Nephron progenitor cell (in vitro differentiated cells): ENCODE data around the gene ANKS1B.
"Not testable (repeated sequence)": the region's sequence is repeated elsewhere in the genome, so short reads cannot be mapped to it uniquely, and the experiment has no call there.

ENCODE experiments used
- DNase-seq: peaks from one replicate; pipeline ENCODE4 v3.0.0; 2021
- H3K27ac Mint-ChIP-seq: 2 replicates; pipeline ENCODE4 v1.8.0; 2021; ENCODE audit warnings: mild to moderate bottlenecking, moderate library complexity, mixed read lengths
- H3K27me3 Mint-ChIP-seq: 2 replicates; pipeline ENCODE4 v1.8.0; 2021; ENCODE audit warnings: mild to moderate bottlenecking, low read depth, mixed read lengths; ENCODE audit not compliant: poor library complexity
- H3K36me3 Mint-ChIP-seq: 2 replicates; pipeline ENCODE4 v1.8.0; 2021; ENCODE audit warnings: low read depth, mixed read lengths
- H3K4me1 Mint-ChIP-seq: 2 replicates; pipeline ENCODE4 v1.8.0; 2021; ENCODE audit warnings: mixed read lengths
- H3K4me3 Mint-ChIP-seq: 2 replicates; pipeline ENCODE4 v1.8.0; 2021; ENCODE audit warnings: mild to moderate bottlenecking, moderate library complexity, mixed read lengths
- H3K9me3 Mint-ChIP-seq: 2 replicates; pipeline ENCODE4 v1.8.0; 2021; ENCODE audit warnings: mild to moderate bottlenecking, moderate library complexity, mixed read lengths
- TF ChIP-seq, protein P1 (sequence below): fragments of 200-600 bp; sonication (generic); IDR thresholded peaks from 2 replicates; pipeline ENCODE4 v1.5.0; 2021; ENCODE audit warnings: antibody characterized with exemption

The ANKS1B gene

DNA sequence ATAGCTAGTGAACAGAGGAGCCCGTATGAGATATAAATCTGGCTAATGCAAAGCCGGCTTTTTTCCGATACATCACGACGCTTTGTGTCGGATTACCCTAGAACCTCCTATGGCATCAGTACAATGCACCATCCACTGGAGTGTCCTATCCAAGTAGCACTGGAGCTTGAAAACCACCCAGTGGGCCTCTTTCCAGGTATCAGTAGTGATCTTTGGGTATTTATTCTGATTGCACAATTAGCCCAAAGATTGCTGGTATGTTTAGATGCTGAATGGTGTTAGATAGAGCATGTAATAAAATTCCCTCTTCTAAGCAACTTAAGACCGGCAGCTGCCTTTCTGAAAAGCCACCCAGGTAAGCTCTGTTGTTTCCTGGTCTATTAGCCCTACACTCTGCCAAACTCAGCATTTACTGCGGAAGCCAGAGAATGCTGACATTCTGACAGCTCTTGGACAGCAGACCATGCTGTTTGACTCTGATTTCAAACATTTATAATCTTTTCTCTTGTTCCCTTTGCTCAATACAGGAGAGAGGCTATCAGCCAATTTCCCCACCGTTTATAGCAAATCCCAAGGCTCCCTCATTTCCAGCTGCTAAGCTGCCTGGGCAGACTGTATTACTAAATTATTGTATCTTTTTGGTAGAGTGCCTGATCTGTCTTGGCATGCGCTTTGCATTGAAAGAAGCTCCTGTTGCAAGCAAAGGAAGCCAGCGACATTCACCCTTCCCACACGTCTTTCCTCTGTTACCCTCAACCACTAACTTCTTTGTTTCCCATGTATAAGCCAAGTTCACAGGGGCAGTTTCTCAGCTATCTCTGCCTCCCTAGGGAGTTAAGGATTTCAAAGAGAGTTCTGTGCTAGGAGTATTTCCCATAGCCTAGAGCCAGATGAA is 725.4 kb downstream of the ANKS1B start:
- TF ChIP-seq, protein P1, sequence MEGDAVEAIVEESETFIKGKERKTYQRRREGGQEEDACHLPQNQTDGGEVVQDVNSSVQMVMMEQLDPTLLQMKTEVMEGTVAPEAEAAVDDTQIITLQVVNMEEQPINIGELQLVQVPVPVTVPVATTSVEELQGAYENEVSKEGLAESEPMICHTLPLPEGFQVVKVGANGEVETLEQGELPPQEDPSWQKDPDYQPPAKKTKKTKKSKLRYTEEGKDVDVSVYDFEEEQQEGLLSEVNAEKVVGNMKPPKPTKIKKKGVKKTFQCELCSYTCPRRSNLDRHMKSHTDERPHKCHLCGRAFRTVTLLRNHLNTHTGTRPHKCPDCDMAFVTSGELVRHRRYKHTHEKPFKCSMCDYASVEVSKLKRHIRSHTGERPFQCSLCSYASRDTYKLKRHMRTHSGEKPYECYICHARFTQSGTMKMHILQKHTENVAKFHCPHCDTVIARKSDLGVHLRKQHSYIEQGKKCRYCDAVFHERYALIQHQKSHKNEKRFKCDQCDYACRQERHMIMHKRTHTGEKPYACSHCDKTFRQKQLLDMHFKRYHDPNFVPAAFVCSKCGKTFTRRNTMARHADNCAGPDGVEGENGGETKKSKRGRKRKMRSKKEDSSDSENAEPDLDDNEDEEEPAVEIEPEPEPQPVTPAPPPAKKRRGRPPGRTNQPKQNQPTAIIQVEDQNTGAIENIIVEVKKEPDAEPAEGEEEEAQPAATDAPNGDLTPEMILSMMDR: no peak
- H3K4me3 Mint-ChIP-seq: no peak overlapping the region
- peak overlapping the region; percentile 58 for H3K27ac Mint-ChIP-seq
- peaks cover 19% of the 10 kb centered on the region for H3K4me1 Mint-ChIP-seq
- H3K9me3 Mint-ChIP-seq: no peaks in the 10 kb centered on the region
- H3K27me3 Mint-ChIP-seq: peaks cover 5% of the 10 kb centered on the region
- H3K36me3 Mint-ChIP-seq: no peaks in the 10 kb centered on the region
- DNase-seq: no peak

DNA sequence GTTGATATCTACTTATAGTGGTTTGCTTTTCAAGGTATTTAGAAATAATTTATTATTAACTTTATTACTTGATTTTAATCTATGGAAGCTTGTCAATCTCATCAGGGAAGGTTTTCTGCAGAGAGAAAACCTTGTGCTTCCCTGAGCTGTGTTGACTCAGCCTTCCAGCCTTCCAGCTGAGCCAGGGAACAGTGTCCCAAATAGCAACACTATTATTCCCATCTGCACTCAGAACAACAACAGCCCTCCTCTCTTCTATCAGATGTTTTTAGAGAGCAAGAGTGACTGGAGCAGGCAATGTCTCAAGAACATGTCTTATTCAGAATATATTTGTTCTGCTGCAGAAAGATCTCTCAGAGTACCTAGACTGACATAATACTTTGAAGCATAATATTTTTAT is 727.1 kb downstream of the ANKS1B start:
- no peak overlapping the region for H3K4me3 Mint-ChIP-seq

GRCh38 chr12:99253068-99253467 is 731.7 kb downstream of the ANKS1B start:
- no peaks in the 10 kb centered on the region for H3K27me3 Mint-ChIP-seq
- DNase-seq: no peak
- TF ChIP-seq, protein P1: no peak
- H3K36me3 Mint-ChIP-seq: no peaks in the 10 kb centered on the region
- H3K4me1 Mint-ChIP-seq: no peaks in the 10 kb centered on the region
- H3K4me3 Mint-ChIP-seq: no peak overlapping the region
- H3K27ac Mint-ChIP-seq: no peak overlapping the region
- no peaks in the 10 kb centered on the region for H3K9me3 Mint-ChIP-seq

More for the DNA sequence above, 727.1 kb downstream of the ANKS1B start:
- DNase-seq: no peak
- Mint-ChIP-seq H3K27ac (no peak overlapping the region), H3K4me1 (peaks cover 19% of the 10 kb centered on the region), H3K27me3 (peaks cover 5% of the 10 kb centered on the region), H3K36me3 (no peaks in the 10 kb centered on the region), H3K9me3 (no peaks in the 10 kb centered on the region)
- TF ChIP-seq, protein P1: no peak

- H3K4me3 Mint-ChIP-seq: no peak overlapping the region
- no peaks in the 10 kb centered on the region for H3K4me1 Mint-ChIP-seq
- H3K9me3 Mint-ChIP-seq: no peaks in the 10 kb centered on the region
- no peaks in the 10 kb centered on the region for H3K27me3 Mint-ChIP-seq
- H3K36me3 Mint-ChIP-seq: no peaks in the 10 kb centered on the region
- TF ChIP-seq, protein P1: no peak
- DNase-seq: no peak
- no peak overlapping the region for H3K27ac Mint-ChIP-seq
Observed at GRCh38 chr12:99250091-99250490, 734.6 kb downstream of the ANKS1B start.

DNA sequence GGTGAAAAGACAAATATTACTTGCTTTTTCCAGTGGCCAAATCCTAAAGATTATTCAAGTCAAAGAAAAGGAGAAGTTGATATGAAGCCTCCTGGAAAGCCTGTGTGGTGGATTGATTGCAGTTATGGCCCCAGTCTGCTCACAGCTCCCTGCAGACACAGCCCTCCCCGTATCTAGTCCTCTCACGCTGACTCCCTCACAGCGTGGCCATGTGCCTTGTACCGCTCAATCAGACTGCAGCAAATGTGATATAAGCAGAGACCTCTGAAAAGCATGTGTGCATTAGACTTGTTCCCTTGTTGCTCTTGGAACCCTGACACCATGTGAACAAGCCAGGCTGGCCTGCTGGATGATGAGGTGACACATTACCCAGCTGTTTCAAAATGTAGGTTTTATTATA is 735.2 kb downstream of the ANKS1B start:
- Mint-ChIP-seq H3K27me3 (peaks cover 3% of the 10 kb centered on the region), H3K27ac (peak overlapping the region; percentile 47), H3K4me3 (no peak overlapping the region), H3K4me1 (no peaks in the 10 kb centered on the region), H3K9me3 (no peaks in the 10 kb centered on the region), H3K36me3 (no peaks in the 10 kb centered on the region)
- DNase-seq: no peak
- TF ChIP-seq, protein P1: no peak

DNA sequence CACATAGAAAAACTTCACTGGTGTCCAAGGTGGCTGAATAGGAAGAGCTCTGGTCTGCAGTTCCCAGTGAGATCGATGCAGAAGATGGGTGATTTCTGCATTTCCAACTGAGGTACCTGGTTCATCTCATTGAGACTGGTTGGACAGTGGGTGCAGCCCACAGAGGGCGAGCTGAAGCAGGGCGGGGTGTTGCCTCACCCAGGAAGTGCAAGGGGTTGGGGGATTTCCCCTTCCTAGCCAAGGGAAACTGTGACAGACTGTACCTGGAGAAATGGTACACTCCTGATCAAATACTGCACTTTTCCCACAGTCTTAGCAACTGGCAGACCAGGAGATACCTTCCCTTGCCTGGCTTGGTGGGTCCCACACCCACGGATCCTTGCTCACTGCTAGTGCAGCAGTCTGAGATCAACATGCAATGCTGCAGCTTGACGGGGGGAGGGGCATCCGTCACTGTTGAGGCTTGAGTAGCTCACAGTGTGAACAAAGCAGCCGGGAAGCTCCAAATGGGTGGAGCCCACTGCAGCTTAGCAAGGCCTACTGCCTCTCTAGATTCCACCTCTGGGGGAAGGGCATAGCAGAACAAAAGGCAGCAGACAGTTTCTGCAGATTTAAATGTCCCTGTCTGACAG is 746.7 kb downstream of the ANKS1B start:
- H3K4me3 Mint-ChIP-seq, H3K27me3 Mint-ChIP-seq, H3K27ac Mint-ChIP-seq: not testable (repeated sequence)
- Mint-ChIP-seq H3K9me3 (peaks cover 61% of the 10 kb centered on the region), H3K36me3 (peaks cover 17% of the 10 kb centered on the region), H3K4me1 (peaks cover 17% of the 10 kb centered on the region)
- peak; percentile 48 for DNase-seq
